Keratinocyte (primary cell): Measurements from ENCODE around the gene TRIM25. TPM values are rescaled to one million over a fixed set of nuclear protein-coding genes. Genes with fewer than 3 reads are reported as not detected.

Experiments used
- DNase-seq: peaks from one replicate; pipeline ENCODE4 v3.0.0-alpha.2; 2011; ENCODE audit warnings: low read depth, missing footprints, low spot score
- FAIRE-seq: peaks from 2 replicates; lab custom pipeline; 2011; peaks lifted over from hg19 to GRCh38; lab: Jason Lieb, UNC
- H2AFZ ChIP-seq: 2 replicates; pipeline ENCODE4 v1.6.0; 2012; ENCODE audit warnings: low read length, control low read depth, inconsistent platforms; ENCODE audit not compliant: control insufficient read depth
- H3K27ac ChIP-seq: 2 replicates; pipeline ENCODE4 v1.5.1; 2011; ENCODE audit warnings: low read length; ENCODE audit not compliant: control insufficient read depth, insufficient read depth
- H3K27me3 ChIP-seq: 3 replicates; pipeline ENCODE4 v1.6.0; 2011; ENCODE audit warnings: low read length; ENCODE audit not compliant: control insufficient read depth, insufficient read depth; ENCODE audit errors: extremely low read depth
- H3K36me3 ChIP-seq, 2 experiments: 2 replicates in 1 of 2; 3 replicates in 1 of 2; pipeline ENCODE4 v1.5.1; 2011; ENCODE audit warnings: low read length in 2 of 2, mild to moderate bottlenecking in 1 of 2; ENCODE audit not compliant: control insufficient read depth in 2 of 2, insufficient read depth in 2 of 2; ENCODE audit errors: extremely low read depth in 1 of 2
- H3K4me1 ChIP-seq: 3 replicates; pipeline ENCODE4 v1.5.1; 2011; ENCODE audit warnings: low read length; ENCODE audit not compliant: control insufficient read depth, insufficient read depth; ENCODE audit errors: extremely low read depth
- H3K4me2 ChIP-seq: 3 replicates; pipeline ENCODE4 v1.6.0; 2011; ENCODE audit warnings: low read depth, low read length; ENCODE audit not compliant: control insufficient read depth, insufficient read depth; ENCODE audit errors: extremely low read depth
- H3K4me3 ChIP-seq, 3 experiments: fragments of 200-600 bp in 1 of 3; sonication (generic) in 1 of 3; 2 replicates in 2 of 3; 3 replicates in 1 of 3; pipeline ENCODE4 v1.5.1; 2011 to 2016; ENCODE audit warnings: low read length in 3 of 3, mild to moderate bottlenecking in 3 of 3, control low read depth in 2 of 3, inconsistent platforms in 1 of 3, low read depth in 1 of 3, mixed read lengths in 1 of 3, mixed run types in 1 of 3, moderate library complexity in 1 of 3; ENCODE audit not compliant: control insufficient read depth in 2 of 3, insufficient read depth in 2 of 3; ENCODE audit errors: extremely low read depth in 1 of 3
- H3K79me2 ChIP-seq: 2 replicates; pipeline ENCODE4 v1.6.0; 2012; ENCODE audit warnings: low read length; ENCODE audit not compliant: control insufficient read depth, insufficient read depth
- H3K9ac ChIP-seq: 3 replicates; pipeline ENCODE4 v1.6.0; 2011; ENCODE audit warnings: low read length; ENCODE audit not compliant: control insufficient read depth, insufficient read depth; ENCODE audit errors: extremely low read depth
- H3K9me1 ChIP-seq: 3 replicates; pipeline ENCODE4 v1.6.0; 2011; ENCODE audit warnings: low read length; ENCODE audit not compliant: control insufficient read depth, insufficient read depth; ENCODE audit errors: extremely low read depth
- H3K9me3 ChIP-seq: 2 replicates; pipeline ENCODE4 v1.5.1; 2012; ENCODE audit warnings: low read depth, low read length; ENCODE audit not compliant: control insufficient read depth
- H4K20me1 ChIP-seq: 3 replicates; pipeline ENCODE4 v1.6.0; 2011; ENCODE audit warnings: low read length; ENCODE audit not compliant: control insufficient read depth, insufficient read depth; ENCODE audit errors: extremely low read depth
- CTCF ChIP-seq, 3 experiments: IDR thresholded peaks in 1 of 3; conservative IDR thresholded peaks in 1 of 3; optimal IDR thresholded peaks in 1 of 3; 2 replicates in 2 of 3; 3 replicates in 1 of 3; pipeline versions ENCODE3 to v1.5.1; 2011; ENCODE audit warnings: low read length in 3 of 3, mild to moderate bottlenecking in 3 of 3, moderate library complexity in 2 of 3, control low read depth in 1 of 3, inconsistent platforms in 1 of 3; ENCODE audit not compliant: insufficient read depth in 2 of 3; ENCODE audit errors: extremely low read depth in 1 of 3
- EZH2 ChIP-seq: IDR thresholded peaks from one replicate; pipeline ENCODE4 v1.6.1; 2012; ENCODE audit warnings: inconsistent platforms, mild to moderate bottlenecking, low read length, moderate library complexity
- dilution Hi-C: fragments of 300-500 bp; cut with MboI; formaldehyde crosslinking; loops from one replicate; pipeline ENCODE4 v1.7.0; 2020; ENCODE audit warnings: low sequenced_read_pairs; ENCODE audit not compliant: extremely low pct_ligation_motif_present
- polyA plus RNA-seq, 5 experiments: library from polyadenylated mRNA; depleted of rRNA in 3 of 5; stranded (reverse) in 3 of 5; stranded (forward) in 1 of 5; unstranded in 1 of 5; fragments of >200 nt; gene quantifications; 1 replicate in 1 of 5; 2 replicates in 3 of 5; 3 replicates in 1 of 5; pipeline versions ENCODE4 v1.2.1 to v1.2.3, GENCODE V29; 2011 to 2012; ENCODE audit warnings: missing spikeins in 2 of 5, low read depth in 1 of 5, low replicate concordance in 1 of 5

Gene TRIM25
- polyA plus RNA-seq, 1 donor (not counting 4 experiments of a cell fraction or from before 2014, with no cell fraction given): 60.3 TPM

GRCh38 chr17:56918916-56919315 lies 5.1 kb upstream of the TRIM25 start:
- H2AFZ ChIP-seq: no peak overlapping the region
- H3K36me3 ChIP-seq: no peaks in the 10 kb centered on the region
- dilution Hi-C loops: no loop called here
- no peaks in the 10 kb centered on the region for H3K27me3 ChIP-seq
- no peak overlapping the region for H3K4me3 ChIP-seq
- DNase-seq (no peak), FAIRE-seq (no peak)
- H3K4me1 ChIP-seq: peaks cover 15% of the 10 kb centered on the region
- H3K27ac ChIP-seq: no peak overlapping the region
- peaks cover 2% of the 10 kb centered on the region for H3K79me2 ChIP-seq
- H3K9me1 ChIP-seq: no peaks in the 10 kb centered on the region
- H4K20me1 ChIP-seq: no peaks in the 10 kb centered on the region
- no peak for TF ChIP-seq CTCF (optimal IDR thresholded peaks at IDR 0.05 in 1 of 3, IDR thresholded peaks at IDR 0.05 in 1 of 3, conservative IDR thresholded peaks at IDR 0.05 in 1 of 3; ENCODE audit: extremely low read depth in 1 of 3, insufficient read depth in 2 of 3, low read length in 3 of 3)
- TF ChIP-seq EZH2: no peak
- H3K9me3 ChIP-seq: no peaks in the 10 kb centered on the region
- no peak overlapping the region for H3K4me2 ChIP-seq
- no peak overlapping the region for H3K9ac ChIP-seq

- dilution Hi-C loops: no loop called here
- Histone ChIP-seq H3K27ac (no peak overlapping the region), H3K9me3 (no peaks in the 10 kb centered on the region), H3K4me3 (no peak overlapping the region), H2AFZ (no peak overlapping the region), H3K79me2 (peaks cover 14% of the 10 kb centered on the region), H3K9me1 (no peaks in the 10 kb centered on the region), H3K27me3 (no peaks in the 10 kb centered on the region), H3K4me1 (peaks cover 15% of the 10 kb centered on the region), H3K9ac (no peak overlapping the region), H4K20me1 (no peaks in the 10 kb centered on the region), H3K4me2 (no peak overlapping the region), H3K36me3 (no peaks in the 10 kb centered on the region)
- no peak for FAIRE-seq
- no peak for DNase-seq
- TF ChIP-seq CTCF (optimal IDR thresholded peaks at IDR 0.05 in 1 of 3, IDR thresholded peaks at IDR 0.05 in 1 of 3, conservative IDR thresholded peaks at IDR 0.05 in 1 of 3; ENCODE audit: extremely low read depth in 1 of 3, insufficient read depth in 2 of 3, low read length in 3 of 3) (no peak), EZH2 (no peak)
These were observed 3.9 kb upstream of the TRIM25 start for GRCh38 chr17:56917559-56918296.
